Measurements from ENCODE around the gene PPM1A.

PPM1A gene

DNA sequence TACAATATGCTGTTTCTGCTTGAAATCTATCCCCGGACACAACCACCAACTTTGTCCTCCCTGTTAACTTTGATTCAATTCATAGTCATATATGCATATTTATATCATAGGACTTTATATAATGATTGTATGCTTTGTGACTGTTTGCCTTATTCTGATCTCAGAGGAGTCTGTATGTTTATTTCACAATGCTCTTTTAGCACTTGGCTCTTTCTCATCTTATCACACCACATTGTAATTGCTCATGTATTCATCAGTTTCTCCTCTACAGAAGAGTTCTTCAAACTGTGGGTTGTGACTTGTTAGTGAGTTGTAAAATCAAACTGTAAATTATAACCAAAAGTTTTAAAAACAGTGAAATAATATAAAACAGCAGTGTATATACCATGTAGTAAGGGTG, 21.7 kb upstream of the PPM1A start:
- DNase-seq = no peak

DNA sequence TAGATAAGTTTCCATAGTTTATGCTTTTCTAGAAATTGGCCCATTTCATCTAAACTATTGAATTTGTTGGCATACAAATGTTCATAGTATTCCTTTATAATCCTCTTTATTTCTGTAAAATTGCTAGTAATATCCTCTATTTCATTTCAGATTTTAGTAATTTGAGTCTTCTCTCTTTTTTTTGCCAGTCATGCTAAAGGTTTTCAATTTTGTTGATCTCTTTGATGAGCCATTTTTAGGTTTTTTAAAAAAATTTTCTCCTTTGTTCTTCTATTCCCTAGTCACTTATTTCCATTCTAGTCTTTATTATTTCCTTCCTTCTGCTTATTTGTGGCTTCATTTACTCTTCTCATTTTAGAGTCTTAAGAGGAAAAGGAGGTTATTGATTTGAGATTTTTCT, 19.4 kb upstream of the PPM1A start:
- no peak for DNase-seq

DNA sequence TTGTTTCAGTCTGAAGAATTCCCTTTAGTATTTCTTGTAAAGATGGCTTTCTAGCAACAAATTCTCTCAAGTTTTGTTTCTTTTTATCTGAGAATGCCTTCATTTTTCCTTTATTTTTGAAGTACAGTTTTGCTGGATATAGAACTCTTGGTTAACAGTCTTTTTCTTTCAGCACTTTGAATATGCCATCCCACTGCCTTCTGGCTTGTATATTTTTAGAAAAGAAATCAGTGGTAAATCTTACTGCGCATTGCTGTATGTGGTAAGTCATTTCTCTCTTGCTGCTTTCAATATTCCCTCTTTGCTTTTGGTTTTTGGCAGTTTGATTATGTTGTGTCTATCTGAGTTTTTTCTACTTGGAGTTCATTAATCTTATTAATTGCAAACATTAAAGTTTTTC, 16.8 kb upstream of the PPM1A start:
- no peak for DNase-seq

DNA sequence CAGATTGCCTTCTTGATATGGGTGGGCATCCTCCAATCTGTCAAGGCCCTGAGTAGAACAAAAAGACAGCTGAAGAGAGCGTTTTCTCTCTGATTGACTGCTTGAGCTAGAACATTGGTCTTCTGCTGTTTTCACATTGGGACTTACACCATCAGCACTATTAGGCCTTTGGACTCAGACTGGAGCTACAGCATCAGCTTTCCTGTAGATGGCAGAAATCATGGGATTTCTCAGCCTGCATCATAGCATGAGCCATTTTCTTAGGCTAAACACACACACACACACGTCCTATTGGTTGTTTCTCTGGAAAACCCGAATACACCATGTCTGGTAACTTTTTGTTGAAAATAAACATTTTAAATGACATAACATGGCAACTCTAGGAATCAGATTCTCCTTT, 15.8 kb upstream of the PPM1A start:
- DNase-seq = no peak

DNA sequence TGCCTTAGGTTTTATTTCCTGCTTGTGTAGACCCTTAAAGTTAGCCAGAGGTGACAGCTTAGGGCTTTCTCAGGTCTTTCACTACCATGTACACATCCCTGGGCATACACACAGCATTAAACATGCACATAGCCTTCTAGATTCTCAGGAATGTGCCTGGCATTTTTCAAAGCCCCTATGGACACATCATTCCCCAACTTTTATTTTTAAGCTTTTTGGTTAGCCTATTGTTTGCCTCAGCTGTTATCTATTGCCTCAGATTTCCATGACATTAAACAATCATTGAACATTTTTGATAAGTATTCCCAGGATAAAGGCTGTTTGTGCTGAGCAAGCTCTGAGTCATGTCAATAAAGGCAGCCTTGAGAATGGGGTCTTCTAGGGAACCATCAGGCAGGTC, 15.1 kb upstream of the PPM1A start:
- no peak for DNase-seq

DNA sequence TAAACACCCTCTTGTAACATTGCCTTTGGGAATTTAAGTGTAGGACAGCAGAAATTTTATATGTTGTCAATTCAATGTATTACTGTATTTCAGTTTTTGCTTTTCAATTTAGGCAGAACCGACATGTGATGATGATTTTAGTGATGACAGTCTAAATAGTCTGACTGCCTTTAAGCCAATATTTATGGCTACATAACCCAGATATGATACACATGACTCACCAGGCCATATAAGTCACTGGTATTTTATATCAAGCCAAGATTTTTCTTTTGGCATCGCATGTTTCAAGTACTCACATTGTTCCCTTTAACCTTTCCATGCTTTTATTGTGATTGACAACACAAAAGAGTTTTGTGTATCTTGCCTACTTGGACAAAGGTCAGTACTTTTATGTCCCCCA, 13.6 kb upstream of the PPM1A start:
- no peak for DNase-seq

DNA sequence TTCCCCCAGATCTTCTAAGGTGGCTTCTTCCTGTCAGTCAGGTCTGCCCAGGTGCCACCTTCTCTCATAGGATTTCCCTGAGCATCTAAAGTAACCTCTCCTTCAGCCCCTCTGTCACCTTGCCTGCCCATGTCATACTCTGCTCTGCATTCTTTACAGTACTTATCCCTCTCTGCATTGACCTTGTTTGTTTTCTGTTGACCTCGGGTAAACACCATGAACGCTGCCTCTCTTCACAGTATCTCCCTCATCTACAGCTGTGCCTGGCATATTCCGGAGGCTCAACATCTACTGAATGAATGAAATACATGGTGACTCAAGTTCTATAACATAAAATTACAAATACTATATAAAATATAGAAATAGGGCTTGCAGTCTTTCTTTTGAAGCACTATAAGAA, 10.1 kb upstream of the PPM1A start:
- no peak for DNase-seq

DNA sequence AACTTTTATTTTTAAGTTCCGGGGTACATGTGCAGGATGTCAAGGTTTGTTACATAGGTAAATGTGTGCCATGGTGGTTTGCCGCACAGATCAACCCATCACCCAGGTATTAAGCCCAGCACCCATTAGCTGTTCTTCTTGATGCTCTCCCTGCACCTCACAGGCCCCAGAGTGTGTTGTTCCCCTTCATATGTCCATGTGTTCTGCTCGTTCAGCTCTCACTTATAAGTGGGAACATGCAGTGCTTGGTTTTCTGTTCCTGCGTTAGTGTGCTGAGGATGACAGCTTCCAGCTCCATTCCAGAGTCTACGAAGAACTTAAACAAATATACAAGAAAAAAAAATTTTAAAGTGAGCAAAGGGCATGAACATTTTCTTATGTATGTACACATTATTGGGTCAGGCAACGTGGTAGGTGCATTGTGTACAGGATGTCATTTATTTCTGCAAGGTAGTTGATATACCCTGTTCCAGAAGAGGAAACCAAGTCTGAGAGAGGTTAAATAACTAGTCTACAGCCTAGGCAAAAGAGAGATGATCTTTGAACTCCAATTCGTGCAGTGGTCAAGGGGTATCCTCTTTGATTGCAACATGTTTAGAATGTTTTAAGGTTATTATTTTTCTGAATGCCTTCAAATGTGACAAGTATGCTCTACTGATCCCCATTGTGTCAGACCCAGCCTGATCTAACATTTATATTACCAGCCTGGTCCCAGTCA, 8.7 kb upstream of the PPM1A start:
- DNase-seq = no peak

DNA sequence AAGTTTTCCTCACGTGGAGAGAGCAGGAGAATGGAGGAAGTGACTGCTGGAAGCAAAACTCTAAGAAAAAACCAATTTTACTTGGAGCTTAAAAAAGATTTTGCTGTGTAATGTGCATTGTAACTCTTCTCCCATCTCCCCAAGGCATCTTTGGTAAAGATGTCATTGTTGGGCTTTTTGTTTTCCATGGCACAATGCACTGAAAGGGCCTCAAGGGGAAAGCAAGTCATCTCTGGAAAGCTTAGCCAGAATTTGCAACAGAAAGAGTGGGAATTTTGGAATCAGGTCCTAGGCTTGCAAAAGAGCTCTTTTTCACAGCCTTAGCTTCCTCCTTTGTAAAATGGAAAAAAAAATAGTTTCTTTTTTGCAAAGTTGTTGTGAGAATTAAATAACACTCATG, 7.9 kb upstream of the PPM1A start:
- DNase-seq = no peak

DNA sequence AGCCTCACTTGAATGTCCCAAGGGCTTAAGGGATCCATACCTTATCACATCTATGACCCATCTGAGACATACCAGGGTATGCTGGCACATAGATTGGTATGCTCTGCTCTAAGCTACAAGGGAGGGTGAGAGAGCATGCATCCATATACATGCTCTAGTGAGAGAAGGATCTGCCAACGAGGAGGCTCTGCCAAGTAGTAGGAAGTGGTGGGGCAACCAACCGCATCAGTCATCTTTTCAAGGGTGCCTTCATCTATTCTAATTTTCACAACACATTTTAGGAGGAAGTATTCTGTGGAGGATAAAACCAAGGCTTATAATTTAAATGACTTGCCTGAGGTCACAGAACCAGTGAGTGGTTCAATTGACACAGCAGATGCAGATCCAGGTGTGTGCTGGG, 6.6 kb upstream of the PPM1A start:
- DNase-seq = no peak

DNA sequence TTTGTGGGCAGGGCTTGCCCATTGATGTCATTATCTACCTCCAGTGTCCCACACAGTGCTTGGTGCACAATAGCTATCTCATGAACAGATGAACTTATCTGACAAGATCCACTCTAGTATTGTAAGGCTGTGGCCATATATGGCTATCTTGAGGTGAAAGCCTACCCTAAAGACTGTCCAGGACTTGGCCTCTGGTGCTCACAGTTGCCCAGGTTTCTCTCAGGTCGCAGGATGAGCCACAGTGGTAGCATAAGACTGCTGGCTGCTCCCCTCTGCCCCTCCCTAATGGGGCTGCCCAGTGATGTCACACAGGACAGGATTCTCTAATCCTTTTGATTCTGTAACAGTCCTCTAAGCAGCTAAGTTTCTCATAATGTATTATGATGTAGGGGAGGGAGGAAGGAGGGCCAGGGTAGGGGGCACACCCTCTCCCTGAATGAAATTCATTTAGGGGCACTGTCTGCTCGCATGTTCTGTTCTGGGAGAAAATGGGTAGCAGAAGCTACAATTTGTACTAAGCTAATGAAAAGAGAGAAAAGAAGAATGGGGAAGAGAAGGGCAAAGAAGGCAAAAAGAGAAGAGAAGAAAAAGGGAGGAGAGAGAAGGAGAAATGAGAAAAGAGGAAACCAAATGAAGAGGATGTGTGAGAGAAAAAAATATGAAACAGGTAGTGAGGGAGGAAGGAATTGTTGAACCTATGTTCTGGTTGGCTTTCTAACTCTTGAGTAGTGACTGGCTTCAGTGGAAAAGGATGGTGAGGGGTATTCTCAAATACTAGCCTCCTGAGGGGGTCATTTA, 3.4 kb upstream of the PPM1A start:
- DNase-seq = no peak

DNA sequence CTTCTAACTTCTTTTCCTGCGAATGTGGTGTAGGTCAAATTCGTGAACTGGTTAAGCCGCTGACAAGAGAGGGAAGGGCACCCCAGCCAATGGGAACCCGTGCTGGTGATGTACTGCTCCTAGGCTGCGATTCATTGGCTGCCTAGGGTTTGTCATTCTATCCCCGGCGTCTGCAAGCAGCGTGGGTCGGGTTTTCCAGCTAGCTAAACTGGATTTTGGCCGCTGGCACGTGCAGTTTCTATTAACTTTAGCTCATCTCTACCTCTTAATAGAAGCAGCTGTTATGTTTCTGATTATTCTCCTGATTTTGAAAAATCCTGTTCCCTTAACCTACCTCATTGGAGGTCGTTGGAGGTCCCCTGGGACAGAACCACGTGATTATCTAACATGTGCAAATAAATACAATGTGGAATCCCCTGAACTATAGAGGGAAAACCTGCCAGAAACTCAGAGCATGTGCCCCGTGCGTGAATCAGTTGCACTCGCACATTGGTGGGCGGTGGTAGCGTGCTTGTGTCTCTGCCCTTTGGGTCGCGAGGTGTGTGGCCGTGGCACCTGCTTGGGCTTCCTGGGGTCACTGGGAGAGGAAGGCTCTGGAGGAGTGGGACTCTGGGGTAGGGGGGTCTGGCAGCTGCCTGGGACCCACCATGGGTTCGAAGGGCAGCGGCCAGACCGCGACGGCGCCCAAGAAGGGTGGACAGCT, 876 bp upstream of the PPM1A start:
- DNase-seq = peak; percentile 89

DNA sequence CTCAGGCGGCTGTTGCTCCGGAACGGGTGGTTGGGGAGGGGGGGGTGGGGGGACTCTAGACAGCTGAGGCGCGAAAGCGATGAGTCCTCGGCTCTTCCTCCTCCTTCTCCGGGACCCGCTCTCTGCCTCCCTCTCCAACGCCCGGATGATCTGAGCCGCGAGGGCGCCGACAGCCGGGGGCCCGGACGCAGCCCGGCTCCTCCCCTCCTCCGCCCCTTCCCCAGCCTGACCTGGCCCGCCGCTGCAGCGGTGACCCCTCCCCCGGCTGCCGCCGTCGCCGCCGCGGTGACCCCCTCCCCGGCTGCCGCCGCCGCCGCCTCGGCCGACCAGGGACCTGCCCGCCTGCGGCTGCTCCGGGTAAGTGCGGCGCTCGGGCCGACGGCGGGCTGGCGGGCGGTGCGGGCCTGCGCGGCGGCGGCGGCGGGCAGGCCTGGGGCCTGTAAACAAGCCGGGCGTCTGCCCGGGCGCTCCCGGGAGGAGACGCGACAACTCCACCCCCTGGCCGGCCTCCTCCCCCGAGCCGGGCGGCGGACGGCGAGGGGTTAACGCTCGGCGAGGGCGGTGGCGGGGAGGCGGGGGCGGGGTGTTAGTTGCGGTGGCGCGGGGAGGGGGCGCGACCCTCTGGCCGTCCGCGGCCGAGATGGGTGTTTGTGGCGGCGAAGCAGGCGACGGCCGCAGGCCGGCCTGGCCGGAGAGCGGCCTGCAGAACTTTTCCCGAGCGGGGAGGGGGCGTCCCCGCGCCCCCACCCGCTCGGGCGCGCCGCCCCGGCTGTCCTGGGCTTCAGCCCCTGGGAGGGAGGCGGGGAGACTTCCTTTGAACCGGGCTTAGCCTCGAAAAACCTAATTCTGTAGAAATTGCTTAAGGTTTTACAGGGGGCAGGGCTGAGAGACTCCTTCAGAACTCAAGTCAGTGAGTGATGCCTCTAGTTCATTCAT, 568 bp downstream of the PPM1A start:
- DNase-seq = peak; percentile 63

DNA sequence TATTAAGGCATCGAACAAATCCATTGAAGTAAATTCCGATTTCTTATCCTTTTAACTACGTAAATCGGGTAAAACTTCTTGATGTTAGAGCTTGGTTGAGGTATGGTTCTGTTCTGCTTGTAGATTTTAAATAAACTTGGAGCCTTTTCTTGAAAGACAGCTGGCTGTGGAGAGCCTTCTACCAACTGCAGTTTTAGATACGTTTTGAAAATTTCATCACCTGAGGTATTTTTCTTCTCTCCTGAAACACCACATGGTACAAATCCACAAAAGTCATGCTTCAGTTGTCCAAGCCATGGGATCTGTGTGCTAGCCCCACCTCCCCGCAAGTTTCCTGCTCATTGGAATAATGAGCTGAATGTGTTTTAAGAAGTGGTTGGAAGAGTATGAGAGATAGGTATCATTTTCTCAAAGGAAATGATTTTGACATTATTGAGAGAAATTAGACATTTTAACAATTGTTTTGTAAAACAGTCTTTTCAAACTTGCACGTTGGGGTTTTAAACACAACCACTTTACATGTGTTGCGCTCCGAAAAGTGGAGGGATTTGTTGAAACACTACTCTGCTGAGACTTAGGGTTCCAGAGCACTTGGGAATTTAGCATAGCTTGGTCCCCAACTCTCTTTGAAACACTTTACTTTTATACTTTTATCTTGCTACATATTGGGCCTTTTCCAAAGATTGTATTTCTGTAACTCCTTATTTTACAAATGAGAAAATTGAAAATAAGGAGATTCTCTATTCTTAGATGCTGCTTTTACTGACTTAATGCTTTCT, 1.4 kb downstream of the PPM1A start:
- DNase-seq = no peak

DNA sequence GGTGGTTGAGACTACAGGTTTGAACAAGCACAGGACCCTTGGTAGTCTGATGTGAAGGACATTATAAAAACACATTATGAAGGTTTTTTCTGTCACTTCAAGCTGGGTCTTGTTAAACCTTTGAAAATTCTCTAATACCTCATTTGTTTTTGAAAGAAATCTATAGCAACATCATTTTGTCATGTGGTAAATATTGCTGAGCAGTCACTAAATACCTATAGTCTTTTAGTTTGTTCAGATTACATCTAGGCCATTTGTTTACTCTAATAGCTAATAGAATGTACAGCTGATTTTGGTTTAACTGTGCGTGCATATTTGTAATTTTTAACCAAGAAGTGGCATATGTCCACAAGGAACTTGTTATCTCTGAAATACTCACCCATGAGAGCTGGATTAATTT, 2.9 kb downstream of the PPM1A start:
- no peak for DNase-seq

DNA sequence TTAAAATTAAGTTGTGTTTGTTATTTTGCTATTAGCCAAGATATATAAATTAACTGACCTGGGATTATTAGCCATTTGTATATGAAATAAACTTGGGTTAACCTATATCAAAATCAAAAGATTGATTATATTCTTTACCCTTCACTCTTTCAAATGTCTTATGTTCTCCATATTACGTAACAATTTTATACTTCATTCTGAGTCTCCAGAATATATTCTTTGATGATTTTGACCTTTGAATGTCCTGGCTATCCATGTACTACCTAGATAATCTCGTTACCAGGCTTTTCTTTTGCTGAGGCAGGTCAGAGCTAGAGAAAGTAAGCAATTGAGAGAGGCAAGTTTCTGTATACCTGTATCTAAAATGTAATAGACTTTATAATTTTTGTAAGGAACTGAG, 3.6 kb downstream of the PPM1A start:
- DNase-seq = no peak

DNA sequence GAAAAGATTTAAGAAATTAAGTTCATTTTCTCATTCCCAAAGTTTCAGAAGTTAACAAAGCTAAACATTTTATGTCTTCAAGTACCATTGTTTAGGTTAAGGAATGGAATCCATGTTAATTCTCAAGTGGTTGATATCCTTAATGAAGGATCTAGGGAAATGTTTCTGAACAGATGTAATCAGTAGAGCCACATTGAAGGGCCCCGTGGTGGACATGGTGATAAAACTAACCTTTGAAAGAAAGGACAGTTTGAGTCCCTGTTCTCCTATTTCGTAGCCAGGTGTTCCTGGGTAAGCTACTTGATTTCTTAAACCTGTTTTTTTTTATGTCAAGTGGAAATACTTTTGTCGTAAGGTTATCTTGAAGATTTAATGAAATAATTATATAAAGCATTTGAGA, 4.6 kb downstream of the PPM1A start:
- DNase-seq = no peak

DNA sequence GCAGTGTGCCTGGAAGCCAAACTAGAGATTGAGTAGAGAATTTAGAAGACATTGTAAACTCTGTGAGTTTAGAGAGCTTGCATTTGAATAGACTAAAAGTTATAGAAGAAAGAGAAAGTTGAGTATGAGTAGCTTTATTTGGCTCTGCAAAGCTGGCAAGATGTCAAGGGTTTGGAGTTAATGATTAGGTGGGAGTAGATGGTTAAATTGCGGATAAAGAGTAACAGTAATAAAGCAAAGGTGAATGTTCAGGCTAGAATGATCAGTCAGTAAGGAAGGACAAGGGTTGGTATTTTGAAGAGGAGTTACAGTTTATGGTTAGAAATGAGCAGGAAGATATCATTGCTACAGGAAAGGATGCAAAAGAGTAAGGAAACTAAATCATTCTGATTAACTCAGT, 5.2 kb downstream of the PPM1A start:
- DNase-seq = no peak

DNA sequence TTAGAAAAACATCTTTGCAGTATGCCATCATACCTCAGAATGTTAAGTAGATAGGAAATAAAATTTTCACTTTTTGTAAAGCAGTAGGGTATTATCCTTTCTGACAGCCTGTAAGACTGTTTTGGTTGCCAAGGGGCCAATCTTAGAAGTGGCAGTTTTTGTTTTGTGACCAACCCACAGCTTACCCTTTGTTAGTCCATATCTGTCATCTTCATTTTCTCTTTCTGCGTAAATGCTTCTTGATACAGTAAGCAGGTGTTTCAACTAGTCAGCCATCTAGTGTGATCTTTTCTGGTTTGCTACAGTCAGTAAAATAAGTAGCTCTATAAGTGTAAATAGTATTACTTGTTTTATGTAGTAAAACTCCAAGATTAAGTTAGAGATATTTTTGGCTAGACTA, 8.8 kb downstream of the PPM1A start:
- no peak for DNase-seq

DNA sequence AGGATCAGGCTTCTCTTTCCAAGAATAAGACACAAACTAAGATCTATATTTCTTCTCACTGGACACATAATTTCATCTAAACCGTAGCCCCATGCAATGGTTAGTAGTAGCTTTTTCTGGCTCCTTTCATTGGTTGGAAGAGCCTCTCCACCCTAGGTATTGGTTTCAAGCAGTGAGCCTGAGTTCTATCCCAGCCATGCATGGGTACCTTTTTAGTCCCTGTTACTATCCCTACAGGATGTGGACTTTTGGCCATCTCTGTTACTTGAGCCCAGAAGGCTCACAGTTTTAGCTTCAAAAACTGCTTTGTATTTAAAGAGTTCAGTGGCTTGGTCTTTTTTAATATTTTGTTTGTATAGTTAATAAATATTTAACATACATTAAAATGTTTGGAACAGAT, 16.1 kb downstream of the PPM1A start:
- no peak for DNase-seq

DNA sequence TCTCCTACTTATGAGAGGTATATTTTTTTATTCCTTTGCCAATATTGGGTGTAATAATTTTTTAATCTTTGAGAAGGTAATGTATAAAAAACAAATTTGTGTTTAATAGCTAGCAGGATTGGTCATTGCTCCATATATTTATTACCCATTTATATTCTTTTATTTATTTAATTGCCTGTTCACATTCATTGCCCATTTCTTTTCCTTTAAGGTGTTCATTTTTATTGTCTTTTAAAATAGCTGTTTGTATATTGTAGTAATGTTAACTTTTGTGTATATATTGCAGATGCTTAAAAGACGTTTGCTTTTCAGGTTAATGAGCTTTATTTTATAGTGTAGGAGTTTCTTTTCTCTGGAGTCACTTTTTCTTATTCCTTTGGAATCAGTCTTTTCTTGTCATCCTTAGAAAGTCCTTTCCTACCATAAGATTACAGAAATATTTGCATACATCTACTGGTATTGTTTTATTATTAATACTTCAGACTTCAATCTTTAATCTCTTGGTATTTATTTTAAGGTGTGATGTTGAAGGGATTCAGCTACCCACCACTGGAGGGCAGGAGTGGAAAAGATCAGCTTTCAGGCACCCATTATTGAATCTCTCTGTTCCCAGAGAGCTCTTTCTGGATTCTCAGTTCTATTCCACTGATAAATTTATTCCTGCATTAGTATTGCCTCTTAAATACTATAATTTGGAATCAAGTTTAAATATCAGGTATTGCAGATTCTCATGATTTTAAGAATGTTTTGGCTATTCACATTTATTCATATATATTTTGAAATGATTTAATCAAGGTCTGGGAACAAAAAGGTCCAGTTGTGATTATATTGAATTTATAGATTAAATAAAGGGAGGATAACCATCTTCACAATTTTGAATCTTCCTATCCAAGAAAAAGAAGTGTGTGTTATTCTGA, 17.3 kb downstream of the PPM1A start:
- DNase-seq = no peak
